ENCODE results near the gene CSTB. TPM values are rescaled to one million over a fixed set of nuclear protein-coding genes. Genes with fewer than 3 reads are reported as not detected.

The CSTB gene
- total and polyA plus RNA-seq, 2 donors (not counting 1 experiment from before 2014, with no cell fraction given) = 14.0 to 28.3 TPM

DNA sequence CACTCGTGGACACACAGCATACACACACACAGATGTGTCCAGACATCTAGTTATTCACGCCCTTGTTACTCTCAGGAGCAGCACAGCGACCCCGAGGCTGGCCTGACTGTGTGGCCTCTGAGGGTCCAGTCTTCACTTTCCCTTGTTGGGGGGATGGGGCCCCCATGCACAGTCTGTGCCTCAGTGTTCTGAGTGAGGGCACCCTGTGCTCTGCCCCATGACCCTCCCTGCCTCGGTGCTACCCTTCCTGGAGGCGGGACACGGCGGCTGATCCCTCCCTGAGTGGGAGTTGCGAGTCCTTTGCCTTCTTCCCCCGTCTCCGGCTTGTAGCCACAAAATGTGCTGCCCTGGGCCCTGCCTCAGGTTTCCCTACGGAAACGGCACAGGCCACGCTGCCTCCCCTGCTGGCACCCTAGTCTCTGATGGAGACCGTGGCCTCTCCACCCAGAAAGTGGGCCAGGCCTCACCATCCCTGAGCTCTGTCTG is 8.6 kb downstream of the CSTB start:
- TF ChIP-seq EZH2 (IDR thresholded peaks at IDR 0.05; ENCODE audit: borderline replicate concordance, insufficient read depth, low read depth, low read length, poor library complexity, severe bottlenecking) = no peak
- TF ChIP-seq, protein P1, sequence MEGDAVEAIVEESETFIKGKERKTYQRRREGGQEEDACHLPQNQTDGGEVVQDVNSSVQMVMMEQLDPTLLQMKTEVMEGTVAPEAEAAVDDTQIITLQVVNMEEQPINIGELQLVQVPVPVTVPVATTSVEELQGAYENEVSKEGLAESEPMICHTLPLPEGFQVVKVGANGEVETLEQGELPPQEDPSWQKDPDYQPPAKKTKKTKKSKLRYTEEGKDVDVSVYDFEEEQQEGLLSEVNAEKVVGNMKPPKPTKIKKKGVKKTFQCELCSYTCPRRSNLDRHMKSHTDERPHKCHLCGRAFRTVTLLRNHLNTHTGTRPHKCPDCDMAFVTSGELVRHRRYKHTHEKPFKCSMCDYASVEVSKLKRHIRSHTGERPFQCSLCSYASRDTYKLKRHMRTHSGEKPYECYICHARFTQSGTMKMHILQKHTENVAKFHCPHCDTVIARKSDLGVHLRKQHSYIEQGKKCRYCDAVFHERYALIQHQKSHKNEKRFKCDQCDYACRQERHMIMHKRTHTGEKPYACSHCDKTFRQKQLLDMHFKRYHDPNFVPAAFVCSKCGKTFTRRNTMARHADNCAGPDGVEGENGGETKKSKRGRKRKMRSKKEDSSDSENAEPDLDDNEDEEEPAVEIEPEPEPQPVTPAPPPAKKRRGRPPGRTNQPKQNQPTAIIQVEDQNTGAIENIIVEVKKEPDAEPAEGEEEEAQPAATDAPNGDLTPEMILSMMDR (IDR thresholded peaks at IDR 0.05) = no peak
- no peaks in the 10 kb centered on the region for H3K9me3 Mint-ChIP-seq (ENCODE audit: insufficient read depth)
- no peak overlapping the region for H3K4me3 ChIP-seq (ENCODE audit: control extremely low read depth in 1 of 5, extremely low read depth in 1 of 5, insufficient read depth in 1 of 5, low read depth in 2 of 5, low read length in 4 of 5)
- no peak overlapping the region for H3K4me3 Mint-ChIP-seq
- H3K9me3 ChIP-seq (ENCODE audit: control extremely low read depth in 1 of 3, control insufficient read depth in 2 of 3, insufficient read depth in 1 of 3, low read length in 2 of 3) = peaks cover 0 to 6% (median 0%) of the 10 kb centered on the region in 3 donors
- no peak overlapping the region for H3K4me2 ChIP-seq (replicated peaks; ENCODE audit: low read depth, low read length, poor library complexity, severe bottlenecking)
- no peaks in the 10 kb centered on the region for H3K36me3 ChIP-seq (replicated peaks in 1 of 2; ENCODE audit: control extremely low read depth in 1 of 2, control insufficient read depth in 1 of 2, extremely low read depth in 1 of 2, insufficient read depth in 2 of 2, low read length in 1 of 2)
- ChIA-PET CTCF (no interaction called here), POLR2A (no interaction called here)
- H3K27me3 ChIP-seq (replicated peaks in 1 of 4; ENCODE audit: control extremely low read depth in 1 of 4, control insufficient read depth in 3 of 4, insufficient read depth in 4 of 4, low read length in 3 of 4) = no peaks in the 10 kb centered on the region
- H3K27ac Mint-ChIP-seq = no peak overlapping the region
- H3K27ac ChIP-seq (ENCODE audit: low read length in 2 of 2) = no peak overlapping the region
- intact Hi-C loops (cut with micrococcal nuclease) = no loop called here
- WGBS (ENCODE audit: insufficient coverage) = 94% methylated on average over 13 of the region's 15 CpGs
- DNase-seq = no peak
- H2AFZ ChIP-seq (ENCODE audit: insufficient read depth, low read depth, low read length, poor library complexity, severe bottlenecking) = no peak overlapping the region
- peaks cover 7% of the 10 kb centered on the region for H3K27me3 Mint-ChIP-seq
- ATAC-seq (ENCODE audit: low read depth) = no peak
- H3K4me1 ChIP-seq (ENCODE audit: control insufficient read depth in 2 of 2, insufficient read depth in 2 of 2, low read length in 2 of 2) = no peaks in the 10 kb centered on the region
- no peak overlapping the region for H3K9ac ChIP-seq (ENCODE audit: low read length)
- no peaks in the 10 kb centered on the region for H3K79me2 ChIP-seq (ENCODE audit: control insufficient read depth, insufficient read depth, low read length)
- peaks cover 8% of the 10 kb centered on the region for H3K4me1 Mint-ChIP-seq
- no peaks in the 10 kb centered on the region for H4K20me1 ChIP-seq (ENCODE audit: control insufficient read depth, insufficient read depth, low read length, poor library complexity, severe bottlenecking)

DNA sequence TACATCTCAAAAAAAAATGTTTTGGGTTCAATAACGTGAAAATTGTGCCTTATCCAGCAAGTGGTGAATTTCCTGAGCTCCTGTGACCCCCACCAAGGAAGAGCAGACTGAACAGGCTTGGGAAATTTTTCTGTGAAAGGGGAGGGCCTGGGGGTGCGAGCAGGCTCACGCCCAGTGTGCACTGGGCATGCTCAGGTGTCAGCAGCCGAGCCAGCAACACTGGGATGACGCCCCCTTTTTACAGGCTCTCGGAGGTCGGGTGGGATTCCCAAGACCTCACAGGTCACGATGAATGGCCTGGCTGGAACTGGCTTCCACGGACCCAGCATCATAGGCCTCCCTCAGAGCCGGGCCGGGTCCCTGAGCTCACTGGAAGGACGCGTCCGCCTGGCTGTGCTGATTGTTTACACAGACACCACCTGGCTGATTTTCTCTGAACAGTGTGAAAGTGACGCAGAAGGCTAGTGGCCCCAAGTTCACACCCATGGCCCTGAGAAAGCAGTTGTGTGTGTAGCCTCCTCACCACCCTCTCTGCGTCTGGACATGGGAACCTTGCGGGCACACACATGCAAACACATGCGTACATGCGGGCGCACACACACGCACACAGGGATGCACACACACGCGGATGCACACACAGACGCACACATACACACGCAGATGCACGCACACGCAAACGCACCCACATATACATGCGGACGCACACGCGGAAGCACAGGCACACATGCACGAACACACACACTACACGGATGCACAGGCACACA is 9.2 kb downstream of the CSTB start:
- no peak for DNase-seq
- Mint-ChIP-seq H3K4me1 (peaks cover 8% of the 10 kb centered on the region), H3K27me3 (peaks cover 7% of the 10 kb centered on the region), H3K9me3 (ENCODE audit: insufficient read depth) (no peaks in the 10 kb centered on the region), H3K27ac (no peak overlapping the region), H3K4me3 (no peak overlapping the region)
- intact Hi-C loops (cut with micrococcal nuclease) = no loop called here
- H3K9me3 ChIP-seq (ENCODE audit: control extremely low read depth in 1 of 3, control insufficient read depth in 2 of 3, insufficient read depth in 1 of 3, low read length in 2 of 3) = peaks cover 0 to 6% (median 0%) of the 10 kb centered on the region in 3 donors
- no peak overlapping the region for H3K27ac ChIP-seq (ENCODE audit: low read length in 2 of 2)
- no peak for ATAC-seq (ENCODE audit: low read depth)
- ChIA-PET POLR2A (no interaction called here), CTCF (interaction anchor here (0.7 kb wide), 1 partner anchor 8 kb away, joined by 3 read pairs; no protein-coding TSS in a partner anchor)
- H3K27me3 ChIP-seq (replicated peaks in 1 of 4; ENCODE audit: control extremely low read depth in 1 of 4, control insufficient read depth in 3 of 4, insufficient read depth in 4 of 4, low read length in 3 of 4) = no peaks in the 10 kb centered on the region
- no peak overlapping the region for H3K9ac ChIP-seq (ENCODE audit: low read length)
- 92% methylated on average over 34 of the region's 34 CpGs for WGBS (ENCODE audit: insufficient coverage)
- no peaks in the 10 kb centered on the region for H3K36me3 ChIP-seq (replicated peaks in 1 of 2; ENCODE audit: control extremely low read depth in 1 of 2, control insufficient read depth in 1 of 2, extremely low read depth in 1 of 2, insufficient read depth in 2 of 2, low read length in 1 of 2)
- H3K4me1 ChIP-seq (ENCODE audit: control insufficient read depth in 2 of 2, insufficient read depth in 2 of 2, low read length in 2 of 2) = no peaks in the 10 kb centered on the region
- no peaks in the 10 kb centered on the region for H4K20me1 ChIP-seq (ENCODE audit: control insufficient read depth, insufficient read depth, low read length, poor library complexity, severe bottlenecking)
- no peaks in the 10 kb centered on the region for H3K79me2 ChIP-seq (ENCODE audit: control insufficient read depth, insufficient read depth, low read length)
- no peak overlapping the region for H2AFZ ChIP-seq (ENCODE audit: insufficient read depth, low read depth, low read length, poor library complexity, severe bottlenecking)
- TF ChIP-seq, protein P1 (IDR thresholded peaks at IDR 0.05) = no peak
- TF ChIP-seq EZH2 (IDR thresholded peaks at IDR 0.05; ENCODE audit: borderline replicate concordance, insufficient read depth, low read depth, low read length, poor library complexity, severe bottlenecking) = no peak
- H3K4me2 ChIP-seq (replicated peaks; ENCODE audit: low read depth, low read length, poor library complexity, severe bottlenecking) = no peak overlapping the region
- H3K4me3 ChIP-seq (ENCODE audit: control extremely low read depth in 1 of 5, extremely low read depth in 1 of 5, insufficient read depth in 1 of 5, low read depth in 2 of 5, low read length in 4 of 5) = no peak overlapping the region

All from B cell (primary cell).